Measurements from ENCODE around the gene MINAR1. TPM values are rescaled to one million over a fixed set of nuclear protein-coding genes. Genes with fewer than 3 reads are reported as not detected.

Gene MINAR1, protein sequence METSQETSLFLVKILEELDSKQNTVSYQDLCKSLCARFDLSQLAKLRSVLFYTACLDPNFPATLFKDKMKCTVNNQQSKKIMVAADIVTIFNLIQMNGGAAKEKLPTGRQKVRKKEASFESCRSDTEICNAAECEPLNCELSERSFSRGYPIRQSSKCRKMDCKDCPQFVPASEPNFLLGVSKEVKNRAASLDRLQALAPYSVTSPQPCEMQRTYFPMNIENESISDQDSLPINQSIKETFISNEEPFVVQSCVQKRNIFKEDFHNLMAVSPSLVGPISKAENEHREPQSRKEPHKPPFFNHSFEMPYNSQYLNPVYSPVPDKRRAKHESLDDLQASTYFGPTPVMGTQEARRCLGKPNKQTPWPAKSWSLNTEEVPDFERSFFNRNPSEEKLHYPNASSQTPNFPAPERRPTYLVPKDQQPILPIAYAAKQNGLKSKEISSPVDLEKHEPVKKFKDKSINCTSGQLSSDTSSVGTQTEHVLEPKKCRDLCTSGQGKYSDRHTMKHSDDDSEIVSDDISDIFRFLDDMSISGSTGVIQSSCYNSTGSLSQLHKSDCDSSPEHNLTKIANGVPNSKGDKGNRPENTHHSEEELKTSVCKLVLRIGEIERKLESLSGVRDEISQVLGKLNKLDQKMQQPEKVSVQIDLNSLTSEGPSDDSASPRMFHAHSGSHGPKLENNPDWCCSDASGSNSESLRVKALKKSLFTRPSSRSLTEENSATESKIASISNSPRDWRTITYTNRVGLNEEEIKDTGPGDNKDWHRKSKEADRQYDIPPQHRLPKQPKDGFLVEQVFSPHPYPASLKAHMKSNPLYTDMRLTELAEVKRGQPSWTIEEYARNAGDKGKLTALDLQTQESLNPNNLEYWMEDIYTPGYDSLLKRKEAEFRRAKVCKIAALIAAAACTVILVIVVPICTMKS
- 0.07 and 0.10 TPM in 2 replicates for total RNA-seq

GRCh38 chr15:79431636-79432344 lies at the start of gene MINAR1:
TSS of gene MINAR1 (plus strand) at chr15:79432336. CDS start at chr15:79456148, 23,812 bp downstream.

Other genes with a start within 250 kb of the MINAR1 start
- gene ANKRD34C, start 149.6 kb upstream of the MINAR1 start, total RNA-seq = not detected in 2 replicates
- gene TMED3, start 121.2 kb upstream of the MINAR1 start, total RNA-seq = 125 and 141 TPM in 2 replicates